ENCODE data around the gene GATB.

DNA sequence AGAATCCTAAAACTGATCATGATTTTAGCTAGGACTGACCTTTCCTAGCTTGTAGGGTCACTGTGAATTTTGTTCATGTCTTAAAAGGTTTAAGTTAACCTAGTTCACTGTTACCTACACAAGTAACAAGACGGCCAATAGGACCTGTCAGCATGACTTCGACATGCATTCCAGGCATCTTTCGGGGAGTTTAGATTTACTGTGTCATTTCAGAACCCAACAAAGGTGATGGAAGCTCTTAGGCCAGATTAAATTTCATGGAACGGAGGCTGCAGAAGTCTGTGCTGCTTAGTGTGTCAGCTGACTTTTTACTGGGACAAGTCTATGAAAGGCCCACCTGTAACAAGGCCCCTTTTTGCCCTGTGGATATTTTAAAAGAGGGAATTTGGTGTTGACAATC lies 93.1 kb downstream of the GATB start:
- TF ChIP-seq, protein P1, sequence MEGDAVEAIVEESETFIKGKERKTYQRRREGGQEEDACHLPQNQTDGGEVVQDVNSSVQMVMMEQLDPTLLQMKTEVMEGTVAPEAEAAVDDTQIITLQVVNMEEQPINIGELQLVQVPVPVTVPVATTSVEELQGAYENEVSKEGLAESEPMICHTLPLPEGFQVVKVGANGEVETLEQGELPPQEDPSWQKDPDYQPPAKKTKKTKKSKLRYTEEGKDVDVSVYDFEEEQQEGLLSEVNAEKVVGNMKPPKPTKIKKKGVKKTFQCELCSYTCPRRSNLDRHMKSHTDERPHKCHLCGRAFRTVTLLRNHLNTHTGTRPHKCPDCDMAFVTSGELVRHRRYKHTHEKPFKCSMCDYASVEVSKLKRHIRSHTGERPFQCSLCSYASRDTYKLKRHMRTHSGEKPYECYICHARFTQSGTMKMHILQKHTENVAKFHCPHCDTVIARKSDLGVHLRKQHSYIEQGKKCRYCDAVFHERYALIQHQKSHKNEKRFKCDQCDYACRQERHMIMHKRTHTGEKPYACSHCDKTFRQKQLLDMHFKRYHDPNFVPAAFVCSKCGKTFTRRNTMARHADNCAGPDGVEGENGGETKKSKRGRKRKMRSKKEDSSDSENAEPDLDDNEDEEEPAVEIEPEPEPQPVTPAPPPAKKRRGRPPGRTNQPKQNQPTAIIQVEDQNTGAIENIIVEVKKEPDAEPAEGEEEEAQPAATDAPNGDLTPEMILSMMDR (IDR thresholded peaks at IDR 0.05): no peak
- TF ChIP-seq POLR2A (IDR thresholded peaks at IDR 0.05): no peak

Measured in heart left ventricle (tissue), 13 donors.